Fibroblast of the conjunctiva (primary cell): ENCODE measurements around the gene MACROD2.
A peak's percentile ranks its signal among the peaks of the same experiment; 100 is the strongest.

ENCODE experiments used
- DNase-seq: peaks from one replicate; pipeline ENCODE4 v3.0.0-alpha.2; 2010; ENCODE audit warnings: low read depth

MACROD2 gene

GRCh38 chr20:15292405-15292804 is 1297.1 kb downstream of the MACROD2 start:
- DNase-seq = no peak

- no peak for DNase-seq
Measured at GRCh38 chr20:15296422-15296821, 1301.1 kb downstream of the MACROD2 start.

GRCh38 chr20:15297059-15297875 is 1302.0 kb downstream of the MACROD2 start:
- DNase-seq = no peak

GRCh38 chr20:15302075-15302474 is 1306.8 kb downstream of the MACROD2 start:
- DNase-seq = no peak

- no peak for DNase-seq
Measured at GRCh38 chr20:15310361-15310760, 1315.0 kb downstream of the MACROD2 start.

GRCh38 chr20:15316556-15316955 is 1321.2 kb downstream of the MACROD2 start:
- no peak for DNase-seq

GRCh38 chr20:15317546-15318232 is 1322.4 kb downstream of the MACROD2 start:
- no peak for DNase-seq

- DNase-seq = no peak
Measured at GRCh38 chr20:15318682-15319081, 1323.4 kb downstream of the MACROD2 start.

GRCh38 chr20:15319439-15319838 is 1324.1 kb downstream of the MACROD2 start:
- no peak for DNase-seq

- no peak for DNase-seq
Measured at GRCh38 chr20:15320941-15321340, 1325.6 kb downstream of the MACROD2 start.

- no peak for DNase-seq
Measured at GRCh38 chr20:15327123-15327522, 1331.8 kb downstream of the MACROD2 start.

GRCh38 chr20:15328084-15328483 is 1332.8 kb downstream of the MACROD2 start:
- DNase-seq = no peak

GRCh38 chr20:15332711-15333160 is 1337.4 kb downstream of the MACROD2 start:
- no peak for DNase-seq

- DNase-seq = no peak
Measured at GRCh38 chr20:15333170-15333569, 1337.9 kb downstream of the MACROD2 start.

GRCh38 chr20:15336011-15336410 is 1340.7 kb downstream of the MACROD2 start:
- DNase-seq = no peak

- no peak for DNase-seq
Measured at GRCh38 chr20:15336536-15336935, 1341.2 kb downstream of the MACROD2 start.

- no peak for DNase-seq
Measured at GRCh38 chr20:15339264-15339663, 1343.9 kb downstream of the MACROD2 start.

- DNase-seq = no peak
Measured at GRCh38 chr20:15342991-15343523, 1347.7 kb downstream of the MACROD2 start.

GRCh38 chr20:15345287-15345686 is 1350.0 kb downstream of the MACROD2 start:
- no peak for DNase-seq

- no peak for DNase-seq
Measured at GRCh38 chr20:15346657-15347280, 1351.5 kb downstream of the MACROD2 start.

- DNase-seq = peak; percentile 9
Measured at GRCh38 chr20:15359056-15359455, 1363.7 kb downstream of the MACROD2 start.

- DNase-seq = no peak
Measured at GRCh38 chr20:15362849-15363248, 1367.5 kb downstream of the MACROD2 start.

- DNase-seq = no peak
Measured at GRCh38 chr20:15364781-15365180, 1369.5 kb downstream of the MACROD2 start.
